Gastrocnemius medialis (tissue), 4 donors: ENCODE data around the gene ARL11.

Experiments
- CTCF ChIP-seq, 5 experiments: fragments of 450-650 bp in 3 of 5; fragments of 200-600 bp in 2 of 5; sonication (generic) in 2 of 5; IDR thresholded peaks in 4 of 5; conservative IDR thresholded peaks in 1 of 5; 1 replicate in 4 of 5; 2 replicates in 1 of 5; pipeline ENCODE4 v1.5.1; 2016 to 2019; ENCODE audit warnings: antibody characterized with exemption in 5 of 5, mild to moderate bottlenecking in 3 of 5, moderate library complexity in 3 of 5
- POLR2A ChIP-seq, 2 donors: fragments of 450-650 bp; IDR thresholded peaks; one replicate each; pipeline ENCODE4 v1.6.1; 2017; ENCODE audit warnings: antibody characterized with exemption in 2 of 2, mild to moderate bottlenecking in 2 of 2, moderate library complexity in 2 of 2

DNA sequence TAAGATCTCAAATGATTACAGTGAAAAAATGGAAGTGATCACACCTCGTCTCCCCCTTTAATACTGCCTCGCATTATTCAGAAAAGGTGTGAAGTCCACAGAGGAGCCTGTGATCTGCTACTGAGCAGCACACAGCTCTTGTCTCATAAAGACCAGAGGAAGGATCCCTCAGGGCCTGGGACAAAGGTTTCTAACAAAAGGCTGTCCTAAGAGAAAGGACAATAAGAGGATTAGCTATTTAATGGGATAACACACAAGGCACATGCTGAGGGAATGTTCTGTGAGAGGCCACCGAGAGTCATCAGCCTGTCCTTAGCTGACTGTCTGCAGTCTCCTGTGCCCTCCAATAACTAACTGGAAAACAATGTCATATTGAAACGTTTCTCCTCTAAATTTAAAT is 36.3 kb downstream of the ARL11 start:
- TF ChIP-seq CTCF (IDR thresholded peaks at IDR 0.05 in 4 of 5, conservative IDR thresholded peaks at IDR 0.05 in 1 of 5): no peak
- no peak for TF ChIP-seq POLR2A (IDR thresholded peaks at IDR 0.05)
